Mesodermal cell (in vitro differentiated cells): ENCODE measurements around the gene CFAP58.

Source experiments
- H3K27ac ChIP-seq: 2 replicates; pipeline ENCODE4 v1.7.0; 2013; ENCODE audit warnings: mild to moderate bottlenecking, low read depth, low read length, moderate library complexity; ENCODE audit not compliant: severe bottlenecking
- H3K36me3 ChIP-seq: 2 replicates; pipeline ENCODE4 v1.7.1; 2013; ENCODE audit warnings: mild to moderate bottlenecking, low read length, moderate library complexity; ENCODE audit not compliant: control insufficient read depth, insufficient read depth
- H3K4me1 ChIP-seq: one replicate; pipeline ENCODE4 v1.7.1; 2013; ENCODE audit warnings: mild to moderate bottlenecking, low read length; ENCODE audit not compliant: insufficient read depth, control insufficient read depth, poor library complexity, severe bottlenecking
- H3K4me3 ChIP-seq: 2 replicates; pipeline ENCODE4 v1.7.0; 2013; ENCODE audit warnings: low read length, control low read depth, mild to moderate bottlenecking; ENCODE audit not compliant: insufficient read depth, poor library complexity, severe bottlenecking; ENCODE audit errors: extremely low read depth
- H3K9me3 ChIP-seq: 2 replicates; pipeline ENCODE4 v1.7.1; 2013; ENCODE audit warnings: mild to moderate bottlenecking, low read length, moderate library complexity; ENCODE audit not compliant: control insufficient read depth
- WGBS, 2 experiments: methylation state at CpG; one replicate each; pipeline ENCODE4 v1.1.5; 2013; ENCODE audit warnings: missing lambda C conversion rate in 2 of 2; ENCODE audit not compliant: insufficient coverage in 2 of 2; 5-methylcytosine and 5-hydroxymethylcytosine counted together

The CFAP58 gene

GRCh38 chr10:104440221-104440620, 86.6 kb downstream of the CFAP58 start:
- 80% methylated on average over 1 of the region's 2 CpGs; no CpG with 5 or more reads in 1 of the 2 experiments for WGBS, 2 experiments
- H3K36me3 ChIP-seq: no peaks in the 10 kb centered on the region
- no peaks in the 10 kb centered on the region for H3K9me3 ChIP-seq
- H3K4me1 ChIP-seq: no peaks in the 10 kb centered on the region
- no peak overlapping the region for H3K4me3 ChIP-seq
- no peak overlapping the region for H3K27ac ChIP-seq

- Histone ChIP-seq H3K4me3 (no peak overlapping the region), H3K36me3 (no peaks in the 10 kb centered on the region), H3K4me1 (no peaks in the 10 kb centered on the region), H3K27ac (no peak overlapping the region), H3K9me3 (no peaks in the 10 kb centered on the region)
- WGBS, 2 experiments: 46 to 64% methylated on average over 3 of the region's 5 CpGs
Measured at GRCh38 chr10:104441329-104442000, 87.8 kb downstream of the CFAP58 start.

GRCh38 chr10:104445359-104445758, 91.7 kb downstream of the CFAP58 start:
- no CpG with 5 or more reads among the region's 1 CpG for WGBS, 2 experiments
- Histone ChIP-seq H3K4me1 (no peaks in the 10 kb centered on the region), H3K4me3 (no peak overlapping the region), H3K27ac (no peak overlapping the region), H3K9me3 (no peaks in the 10 kb centered on the region), H3K36me3 (no peaks in the 10 kb centered on the region)

GRCh38 chr10:104446151-104446550, 92.5 kb downstream of the CFAP58 start:
- no CpG with 5 or more reads among the region's 1 CpG for WGBS, 2 experiments
- H3K36me3 ChIP-seq: no peaks in the 10 kb centered on the region
- H3K4me3 ChIP-seq: no peak overlapping the region
- no peaks in the 10 kb centered on the region for H3K4me1 ChIP-seq
- no peaks in the 10 kb centered on the region for H3K9me3 ChIP-seq
- H3K27ac ChIP-seq: no peak overlapping the region

- Histone ChIP-seq H3K36me3 (no peaks in the 10 kb centered on the region), H3K4me1 (no peaks in the 10 kb centered on the region), H3K4me3 (no peak overlapping the region), H3K9me3 (no peaks in the 10 kb centered on the region), H3K27ac (no peak overlapping the region)
- 67 to 75% methylated on average over 1 of the region's 1 CpG for WGBS, 2 experiments
Measured at GRCh38 chr10:104447331-104447730, 93.7 kb downstream of the CFAP58 start.

GRCh38 chr10:104447906-104448305, 94.3 kb downstream of the CFAP58 start:
- H3K9me3 ChIP-seq: no peaks in the 10 kb centered on the region
- H3K4me1 ChIP-seq: no peaks in the 10 kb centered on the region
- no peak overlapping the region for H3K27ac ChIP-seq
- WGBS, 2 experiments: 94% methylated on average over 2 of the region's 3 CpGs; no CpG with 5 or more reads in 1 of the 2 experiments
- no peak overlapping the region for H3K4me3 ChIP-seq
- H3K36me3 ChIP-seq: no peaks in the 10 kb centered on the region

- Histone ChIP-seq H3K4me3 (no peak overlapping the region), H3K4me1 (no peaks in the 10 kb centered on the region), H3K9me3 (no peaks in the 10 kb centered on the region), H3K36me3 (no peaks in the 10 kb centered on the region), H3K27ac (no peak overlapping the region)
- WGBS, 2 experiments: 83 to 85% methylated on average over 1 to 2 of the region's 3 CpGs
Measured at GRCh38 chr10:104449391-104449790, 95.8 kb downstream of the CFAP58 start.

GRCh38 chr10:104450490-104450889, 96.9 kb downstream of the CFAP58 start:
- no peaks in the 10 kb centered on the region for H3K4me1 ChIP-seq
- no peaks in the 10 kb centered on the region for H3K9me3 ChIP-seq
- no peak overlapping the region for H3K27ac ChIP-seq
- H3K4me3 ChIP-seq: no peak overlapping the region
- no peaks in the 10 kb centered on the region for H3K36me3 ChIP-seq

GRCh38 chr10:104450954-104451353, 97.3 kb downstream of the CFAP58 start:
- H3K27ac ChIP-seq: no peak overlapping the region
- no peak overlapping the region for H3K4me3 ChIP-seq
- H3K9me3 ChIP-seq: no peaks in the 10 kb centered on the region
- no peaks in the 10 kb centered on the region for H3K4me1 ChIP-seq
- no peaks in the 10 kb centered on the region for H3K36me3 ChIP-seq
- WGBS, 2 experiments: 84 to 91% methylated on average over 3 to 4 of the region's 5 CpGs

- Histone ChIP-seq H3K9me3 (no peaks in the 10 kb centered on the region), H3K36me3 (no peaks in the 10 kb centered on the region), H3K4me1 (no peaks in the 10 kb centered on the region), H3K4me3 (no peak overlapping the region), H3K27ac (no peak overlapping the region)
- 95 to 100% methylated on average over 2 of the region's 3 CpGs for WGBS, 2 experiments
Measured at GRCh38 chr10:104452977-104453376, 99.3 kb downstream of the CFAP58 start.

GRCh38 chr10:104456802-104457542, 103.3 kb downstream of the CFAP58 start:
- no peak overlapping the region for H3K27ac ChIP-seq
- no peaks in the 10 kb centered on the region for H3K9me3 ChIP-seq
- WGBS, 2 experiments: 91 to 93% methylated on average over 4 to 7 of the region's 8 CpGs
- H3K36me3 ChIP-seq: no peaks in the 10 kb centered on the region
- no peaks in the 10 kb centered on the region for H3K4me1 ChIP-seq
- H3K4me3 ChIP-seq: no peak overlapping the region
